Activated CD8-positive, alpha-beta T cell treated with anti-CD3 and anti-CD28 coated beads, Interleukin-2, amount 10 ng/mL, durations not matched to agents 7 days and 5 days (primary cell): ENCODE measurements around the gene ANO1. TPM values are rescaled to one million over a fixed set of nuclear protein-coding genes. Genes with fewer than 3 reads are reported as not detected.

Experiments
- ATAC-seq: fragments of 150-1000 bp; cut with Tn5 transposase; one replicate; pipeline ENCODE4 v1.10.0; 2021; ENCODE audit warnings: moderate library complexity
- CTCF ChIA-PET: fragments of 350-600 bp; sonication (Branson Sonifier 250); formaldehyde crosslinking; loops from one replicate; lab custom pipeline; 2021; ENCODE audit warnings: antibody characterized with exemption; lab: Charles Lee
- POLR2A ChIA-PET: fragments of 350-600 bp; sonication (Branson Sonifier 250); formaldehyde crosslinking; loops from one replicate; lab custom pipeline; 2021; ENCODE audit warnings: antibody characterized with exemption; lab: Charles Lee
- DNase-seq: peaks from one replicate; pipeline ENCODE4 v3.0.0-alpha.2; 2020
- H3K27ac Mint-ChIP-seq: one replicate; pipeline ENCODE4 v1.8.0; 2021; ENCODE audit warnings: mild to moderate bottlenecking, mixed read lengths
- H3K27me3 Mint-ChIP-seq: one replicate; pipeline ENCODE4 v1.8.0; 2021; ENCODE audit warnings: low read depth, mixed read lengths
- H3K36me3 Mint-ChIP-seq: one replicate; pipeline ENCODE4 v1.8.0; 2021; ENCODE audit warnings: low read depth, mixed read lengths
- H3K4me1 Mint-ChIP-seq: one replicate; pipeline ENCODE4 v1.8.0; 2021; ENCODE audit warnings: low read depth, mixed read lengths
- H3K4me3 Mint-ChIP-seq: one replicate; pipeline ENCODE4 v1.8.0; 2021; ENCODE audit warnings: mild to moderate bottlenecking, mixed read lengths
- H3K9me3 Mint-ChIP-seq: one replicate; pipeline ENCODE4 v1.8.0; 2022; ENCODE audit warnings: mixed read lengths; ENCODE audit not compliant: insufficient read depth
- total RNA-seq, 2 experiments: library from RNA; stranded (reverse); gene quantifications; one replicate each; pipeline ENCODE4 v1.2.3, GENCODE V29; 2021

ANO1 gene
- total RNA-seq, 2 experiments from 2014 or later: not detected

- ChIA-PET POLR2A (no interaction called here), CTCF (no interaction called here)
- H3K9me3 Mint-ChIP-seq: no peaks in the 10 kb centered on the region
These were observed 21.0 kb upstream of the ANO1 start for GRCh38 chr11:70057080-70057479.

GRCh38 chr11:70059971-70060370, 18.1 kb upstream of the ANO1 start:
- DNase-seq (no peak), ATAC-seq (no peak)
- Mint-ChIP-seq H3K36me3 (no peaks in the 10 kb centered on the region), H3K9me3 (no peaks in the 10 kb centered on the region), H3K4me1 (no peaks in the 10 kb centered on the region), H3K27ac (no peak overlapping the region), H3K27me3 (peaks cover 5% of the 10 kb centered on the region), H3K4me3 (no peak overlapping the region)
- CTCF ChIA-PET: no interaction called here
- POLR2A ChIA-PET: no interaction called here

More at GRCh38 chr11:70057080-70057479, 21.0 kb upstream of the ANO1 start:
- H3K4me3 Mint-ChIP-seq: no peak overlapping the region
- H3K27ac Mint-ChIP-seq: no peak overlapping the region
- peaks cover 11% of the 10 kb centered on the region for H3K27me3 Mint-ChIP-seq
- DNase-seq (no peak), ATAC-seq (no peak)
- no peaks in the 10 kb centered on the region for H3K4me1 Mint-ChIP-seq
- H3K36me3 Mint-ChIP-seq: no peaks in the 10 kb centered on the region

GRCh38 chr11:70060611-70061293, 17.4 kb upstream of the ANO1 start:
- ChIA-PET POLR2A (no interaction called here), CTCF (no interaction called here)
- Mint-ChIP-seq H3K4me3 (no peak overlapping the region), H3K27ac (no peak overlapping the region), H3K36me3 (no peaks in the 10 kb centered on the region), H3K9me3 (no peaks in the 10 kb centered on the region), H3K27me3 (peaks cover 5% of the 10 kb centered on the region), H3K4me1 (no peaks in the 10 kb centered on the region)
- DNase-seq (no peak), ATAC-seq (no peak)

- H3K4me3 Mint-ChIP-seq: no peak overlapping the region
- no peaks in the 10 kb centered on the region for H3K4me1 Mint-ChIP-seq
- H3K36me3 Mint-ChIP-seq: no peaks in the 10 kb centered on the region
- peaks cover 3% of the 10 kb centered on the region for H3K27me3 Mint-ChIP-seq
- ATAC-seq (no peak), DNase-seq (no peak)
- ChIA-PET POLR2A (no interaction called here), CTCF (no interaction called here)
- H3K9me3 Mint-ChIP-seq: no peaks in the 10 kb centered on the region
- no peak overlapping the region for H3K27ac Mint-ChIP-seq
These were observed 16.4 kb upstream of the ANO1 start for GRCh38 chr11:70061734-70062133.

- ChIA-PET CTCF (no interaction called here), POLR2A (no interaction called here)
- DNase-seq (no peak), ATAC-seq (no peak)
- H3K4me1 Mint-ChIP-seq: no peaks in the 10 kb centered on the region
- no peaks in the 10 kb centered on the region for H3K36me3 Mint-ChIP-seq
- H3K9me3 Mint-ChIP-seq: no peaks in the 10 kb centered on the region
- H3K27me3 Mint-ChIP-seq: peaks cover 2% of the 10 kb centered on the region
- H3K27ac Mint-ChIP-seq: no peak overlapping the region
- H3K4me3 Mint-ChIP-seq: no peak overlapping the region
These were observed 15.0 kb upstream of the ANO1 start for GRCh38 chr11:70063121-70063520.

- Mint-ChIP-seq H3K27ac (no peak overlapping the region), H3K4me3 (no peak overlapping the region), H3K4me1 (no peaks in the 10 kb centered on the region), H3K9me3 (no peaks in the 10 kb centered on the region), H3K36me3 (no peaks in the 10 kb centered on the region), H3K27me3 (peaks cover 6% of the 10 kb centered on the region)
- no peak for DNase-seq
- CTCF ChIA-PET: no interaction called here
- POLR2A ChIA-PET: no interaction called here
- no peak for ATAC-seq
These were observed 14.6 kb upstream of the ANO1 start for GRCh38 chr11:70063555-70063954.

- POLR2A ChIA-PET: no interaction called here
- H3K9me3 Mint-ChIP-seq: no peaks in the 10 kb centered on the region
- peaks cover 7% of the 10 kb centered on the region for H3K27me3 Mint-ChIP-seq
- no peak for DNase-seq
- CTCF ChIA-PET: no interaction called here
- no peak overlapping the region for H3K27ac Mint-ChIP-seq
- no peaks in the 10 kb centered on the region for H3K36me3 Mint-ChIP-seq
- no peak for ATAC-seq
- H3K4me3 Mint-ChIP-seq: no peak overlapping the region
- H3K4me1 Mint-ChIP-seq: no peaks in the 10 kb centered on the region
These were observed 13.9 kb upstream of the ANO1 start for GRCh38 chr11:70064008-70064725.

GRCh38 chr11:70064726-70065317, 13.3 kb upstream of the ANO1 start:
- ATAC-seq: no peak
- H3K4me1 Mint-ChIP-seq: no peaks in the 10 kb centered on the region
- no peaks in the 10 kb centered on the region for H3K9me3 Mint-ChIP-seq
- H3K4me3 Mint-ChIP-seq: no peak overlapping the region
- CTCF ChIA-PET: no interaction called here
- peak; percentile 11 for DNase-seq
- H3K36me3 Mint-ChIP-seq: no peaks in the 10 kb centered on the region
- peaks cover 7% of the 10 kb centered on the region for H3K27me3 Mint-ChIP-seq
- no peak overlapping the region for H3K27ac Mint-ChIP-seq
- POLR2A ChIA-PET: no interaction called here

GRCh38 chr11:70065318-70066135, 12.6 kb upstream of the ANO1 start:
- H3K4me3 Mint-ChIP-seq: no peak overlapping the region
- ATAC-seq (no peak), DNase-seq (no peak)
- CTCF ChIA-PET: no interaction called here
- H3K4me1 Mint-ChIP-seq: no peaks in the 10 kb centered on the region
- peaks cover 11% of the 10 kb centered on the region for H3K27me3 Mint-ChIP-seq
- no peak overlapping the region for H3K27ac Mint-ChIP-seq
- H3K9me3 Mint-ChIP-seq: no peaks in the 10 kb centered on the region
- POLR2A ChIA-PET: no interaction called here
- H3K36me3 Mint-ChIP-seq: no peaks in the 10 kb centered on the region

GRCh38 chr11:70066136-70066520, 12.0 kb upstream of the ANO1 start:
- H3K4me3 Mint-ChIP-seq: no peak overlapping the region
- H3K36me3 Mint-ChIP-seq: no peaks in the 10 kb centered on the region
- H3K4me1 Mint-ChIP-seq: no peaks in the 10 kb centered on the region
- no peak for ATAC-seq
- DNase-seq: no peak
- H3K27me3 Mint-ChIP-seq: peaks cover 13% of the 10 kb centered on the region
- no peak overlapping the region for H3K27ac Mint-ChIP-seq
- ChIA-PET CTCF (no interaction called here), POLR2A (no interaction called here)
- H3K9me3 Mint-ChIP-seq: no peaks in the 10 kb centered on the region

GRCh38 chr11:70066628-70067027, 11.5 kb upstream of the ANO1 start:
- ChIA-PET CTCF (no interaction called here), POLR2A (no interaction called here)
- Mint-ChIP-seq H3K4me1 (no peaks in the 10 kb centered on the region), H3K9me3 (no peaks in the 10 kb centered on the region), H3K27ac (no peak overlapping the region), H3K36me3 (no peaks in the 10 kb centered on the region), H3K4me3 (no peak overlapping the region), H3K27me3 (peaks cover 14% of the 10 kb centered on the region)
- ATAC-seq (no peak), DNase-seq (no peak)

- Mint-ChIP-seq H3K4me1 (no peaks in the 10 kb centered on the region), H3K36me3 (no peaks in the 10 kb centered on the region), H3K27ac (no peak overlapping the region), H3K27me3 (peaks cover 18% of the 10 kb centered on the region), H3K9me3 (no peaks in the 10 kb centered on the region), H3K4me3 (no peak overlapping the region)
- CTCF ChIA-PET: no interaction called here
- ATAC-seq (no peak), DNase-seq (no peak)
- POLR2A ChIA-PET: no interaction called here
These were observed 11.1 kb upstream of the ANO1 start for GRCh38 chr11:70067036-70067435.
